Measurements from ENCODE around the gene TRABD.
"Not testable (repeated sequence)": the region's sequence is repeated elsewhere in the genome, so short reads cannot be mapped to it uniquely, and the experiment has no call there.

Gene TRABD, protein sequence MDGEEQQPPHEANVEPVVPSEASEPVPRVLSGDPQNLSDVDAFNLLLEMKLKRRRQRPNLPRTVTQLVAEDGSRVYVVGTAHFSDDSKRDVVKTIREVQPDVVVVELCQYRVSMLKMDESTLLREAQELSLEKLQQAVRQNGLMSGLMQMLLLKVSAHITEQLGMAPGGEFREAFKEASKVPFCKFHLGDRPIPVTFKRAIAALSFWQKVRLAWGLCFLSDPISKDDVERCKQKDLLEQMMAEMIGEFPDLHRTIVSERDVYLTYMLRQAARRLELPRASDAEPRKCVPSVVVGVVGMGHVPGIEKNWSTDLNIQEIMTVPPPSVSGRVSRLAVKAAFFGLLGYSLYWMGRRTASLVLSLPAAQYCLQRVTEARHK

DNA sequence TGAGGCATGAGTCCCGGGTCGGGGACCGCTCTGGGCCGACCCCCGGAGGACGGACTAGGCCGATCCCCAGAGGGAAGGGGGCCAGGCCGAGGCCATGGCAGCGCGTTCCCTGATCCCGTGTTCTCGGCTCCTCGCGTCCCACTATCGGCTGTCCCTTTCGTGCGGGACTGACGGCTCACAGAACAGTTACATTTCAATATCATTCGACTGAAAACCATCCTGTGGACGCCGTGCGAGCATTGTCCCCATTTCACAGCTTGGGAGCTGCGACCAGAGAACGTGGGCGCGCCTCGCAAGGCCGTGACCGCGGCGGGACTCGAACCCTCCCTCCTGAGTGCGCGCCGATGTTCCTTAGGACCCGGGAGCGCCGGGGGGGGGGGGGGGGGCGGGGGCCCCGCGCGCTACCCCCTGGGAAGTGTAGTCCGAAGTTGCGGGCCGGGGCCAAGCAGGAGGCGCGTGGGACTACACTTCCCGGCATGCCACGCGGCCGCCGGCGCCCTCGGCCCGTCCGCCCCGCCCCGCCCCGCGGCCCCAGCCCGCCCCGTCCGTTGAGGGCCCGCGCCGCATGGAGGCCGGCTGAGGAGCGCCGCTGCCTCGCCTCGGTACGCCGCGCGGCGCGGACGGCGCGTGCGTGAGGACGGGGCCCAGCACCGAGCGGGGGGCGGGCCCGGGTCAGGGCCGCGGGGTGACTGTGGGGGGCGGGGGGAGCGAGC is at the start of gene TRABD:
TRABD (plus strand) TSS at position 539 of the 713 bp plus-strand sequence. CDS start 7,148 bp downstream, outside the sequence.
- peak; percentile 74 for DNase-seq (ENCODE audit: low read depth)

GRCh38 chr22:50136581-50137015 is 49.1 kb upstream of the TRABD start:
- no peak for DNase-seq (ENCODE audit: low read depth)

DNA sequence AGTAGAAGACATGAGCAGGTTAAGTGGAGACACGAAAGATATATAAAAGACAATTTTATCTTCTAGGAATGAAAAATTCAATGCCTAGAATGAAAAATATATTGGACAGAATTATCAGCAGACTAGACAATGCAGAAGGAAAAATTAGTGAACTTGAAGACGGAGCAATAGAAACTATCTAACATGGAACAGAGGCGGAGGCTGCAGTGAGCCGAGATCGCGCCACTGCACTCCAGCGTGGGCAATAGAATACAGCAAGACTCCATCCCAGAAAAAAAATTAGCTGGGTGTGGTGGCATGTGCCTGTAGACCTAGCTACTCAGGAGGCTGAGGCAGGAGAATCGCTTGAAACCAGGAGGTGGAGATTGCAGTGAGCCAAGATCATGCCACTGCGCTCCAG is 48.4 kb upstream of the TRABD start:
- DNase-seq (ENCODE audit: low read depth) = not testable (repeated sequence)

DNA sequence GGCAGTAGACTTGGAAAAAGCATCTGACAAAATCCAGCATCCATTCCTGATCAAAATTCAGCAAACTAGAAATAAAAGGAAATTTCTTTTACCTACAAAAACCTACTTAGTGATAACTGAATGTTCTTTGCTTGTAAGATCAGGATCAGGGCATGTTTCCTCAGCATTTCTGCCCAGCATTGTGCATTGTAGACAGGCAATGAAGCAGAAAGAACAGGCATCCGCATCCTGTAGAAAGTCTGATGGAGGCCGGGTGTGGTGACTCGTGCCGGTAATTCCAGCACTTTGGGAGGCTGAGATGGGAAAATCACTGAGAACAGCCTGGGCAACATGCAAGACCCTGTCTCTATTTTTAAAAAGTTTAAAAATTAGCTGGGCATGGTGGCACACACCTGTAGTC is 47.7 kb upstream of the TRABD start:
- DNase-seq (ENCODE audit: low read depth) = no peak

- no peak for DNase-seq (ENCODE audit: low read depth)
These were observed 46.7 kb upstream of the TRABD start for GRCh38 chr22:50138988-50139387.

- DNase-seq (ENCODE audit: low read depth) = no peak
These were observed 45.8 kb upstream of the TRABD start for GRCh38 chr22:50139843-50140415.

DNA sequence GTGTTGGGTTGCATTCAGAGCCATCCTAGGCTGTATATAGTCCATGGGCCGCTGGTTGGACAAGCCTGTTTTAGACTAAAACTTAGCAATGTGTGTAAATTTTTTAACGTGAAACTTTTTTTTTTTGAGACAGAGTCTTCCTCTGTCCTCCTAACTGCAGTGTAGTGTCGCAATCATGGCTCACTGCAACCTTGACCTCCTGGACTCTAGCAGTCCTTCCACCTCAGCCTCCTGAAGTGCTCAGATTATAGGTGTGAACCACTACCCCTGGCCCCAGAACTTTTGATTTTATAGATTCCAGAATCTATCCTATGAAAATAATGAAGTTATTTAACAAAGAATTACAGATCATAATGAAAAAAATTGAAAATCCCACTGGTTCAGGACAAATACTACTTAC is 45.1 kb upstream of the TRABD start:
- no peak for DNase-seq (ENCODE audit: low read depth)

DNA sequence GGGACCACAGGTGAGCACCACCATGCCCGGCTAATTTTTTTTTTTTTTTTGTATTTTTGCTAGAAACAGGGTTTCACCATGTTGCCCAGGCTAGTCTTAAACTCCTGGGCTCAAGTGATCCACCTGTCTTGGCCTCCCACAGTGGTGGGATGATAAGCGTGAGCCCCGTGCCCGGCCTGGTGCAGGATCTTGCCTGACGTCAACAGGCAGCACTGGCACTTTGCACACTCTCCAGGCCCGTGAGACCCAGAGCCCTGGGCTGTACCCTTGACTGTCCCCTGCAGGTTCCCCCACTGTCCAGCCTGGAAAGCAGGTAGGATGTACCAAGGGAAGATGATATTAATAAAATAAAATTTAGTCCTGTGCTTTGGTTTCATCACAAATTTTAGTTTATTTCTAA is 44.3 kb upstream of the TRABD start:
- no peak for DNase-seq (ENCODE audit: low read depth)

- DNase-seq (ENCODE audit: low read depth) = no peak
These were observed 43.8 kb upstream of the TRABD start for GRCh38 chr22:50141891-50142363.

GRCh38 chr22:50143096-50143495 is 42.6 kb upstream of the TRABD start:
- no peak for DNase-seq (ENCODE audit: low read depth)

GRCh38 chr22:50144005-50144614 is 41.6 kb upstream of the TRABD start:
- DNase-seq (ENCODE audit: low read depth) = no peak

- DNase-seq (ENCODE audit: low read depth) = no peak
These were observed 39.8 kb upstream of the TRABD start for GRCh38 chr22:50145721-50146438.

DNA sequence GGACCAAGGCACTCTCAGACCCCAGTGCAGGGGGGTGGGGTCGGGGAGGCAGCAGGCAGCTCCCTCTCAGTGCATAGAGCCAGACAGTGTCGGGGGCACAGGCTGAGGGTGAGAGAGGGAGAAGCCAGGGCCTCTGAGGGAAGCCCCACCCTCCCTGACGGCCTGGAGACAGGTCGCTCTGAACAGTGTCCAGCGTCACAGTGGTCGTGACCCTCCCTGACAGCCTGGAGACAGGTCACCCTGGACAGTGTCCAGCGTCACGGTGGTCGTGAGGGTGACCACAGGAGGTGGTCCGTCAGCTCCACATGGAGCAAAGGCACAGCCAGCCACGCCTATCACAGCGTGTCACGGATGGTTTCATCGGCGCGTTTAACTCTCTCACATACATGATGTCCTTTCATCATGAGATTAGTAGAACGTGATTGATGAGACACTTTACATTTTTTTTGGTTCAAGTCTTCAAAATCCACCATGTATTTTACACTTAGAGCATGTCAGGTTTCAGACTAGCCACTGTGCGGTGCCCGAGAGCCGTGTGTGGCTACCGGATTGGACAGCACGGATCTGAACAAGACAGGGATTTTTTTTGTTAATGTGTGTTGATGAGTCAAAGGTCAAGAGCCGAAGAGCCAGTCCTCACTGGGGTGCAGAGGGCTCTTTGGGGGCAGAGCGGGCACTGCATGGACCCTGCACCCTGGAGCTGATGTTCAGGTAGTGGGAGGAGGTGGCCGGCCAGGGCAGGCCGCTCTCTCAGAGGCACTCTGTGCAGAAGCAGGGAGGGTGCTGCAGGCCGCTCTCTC is 39.1 kb upstream of the TRABD start:
- no peak for DNase-seq (ENCODE audit: low read depth)

GRCh38 chr22:50147258-50148165 is 38.2 kb upstream of the TRABD start:
- not testable (repeated sequence) for DNase-seq (ENCODE audit: low read depth)

DNA sequence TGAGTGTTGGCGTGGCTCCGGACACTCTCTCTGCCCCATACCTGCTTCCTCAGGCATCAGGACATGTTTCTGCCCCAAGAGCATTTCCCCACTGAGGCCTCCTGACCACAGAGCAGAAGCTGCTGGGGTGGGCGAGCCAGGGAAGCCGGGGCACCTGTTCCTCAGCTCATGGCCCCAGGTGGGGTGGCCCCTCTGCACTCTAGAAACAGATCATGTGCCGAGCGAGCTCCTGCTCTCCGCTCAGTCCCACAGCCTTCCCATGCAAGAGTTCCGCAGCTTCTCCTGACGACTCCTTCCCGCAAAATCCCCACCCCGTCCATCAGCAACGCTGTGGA is 37.6 kb upstream of the TRABD start:
- DNase-seq (ENCODE audit: low read depth) = no peak

DNA sequence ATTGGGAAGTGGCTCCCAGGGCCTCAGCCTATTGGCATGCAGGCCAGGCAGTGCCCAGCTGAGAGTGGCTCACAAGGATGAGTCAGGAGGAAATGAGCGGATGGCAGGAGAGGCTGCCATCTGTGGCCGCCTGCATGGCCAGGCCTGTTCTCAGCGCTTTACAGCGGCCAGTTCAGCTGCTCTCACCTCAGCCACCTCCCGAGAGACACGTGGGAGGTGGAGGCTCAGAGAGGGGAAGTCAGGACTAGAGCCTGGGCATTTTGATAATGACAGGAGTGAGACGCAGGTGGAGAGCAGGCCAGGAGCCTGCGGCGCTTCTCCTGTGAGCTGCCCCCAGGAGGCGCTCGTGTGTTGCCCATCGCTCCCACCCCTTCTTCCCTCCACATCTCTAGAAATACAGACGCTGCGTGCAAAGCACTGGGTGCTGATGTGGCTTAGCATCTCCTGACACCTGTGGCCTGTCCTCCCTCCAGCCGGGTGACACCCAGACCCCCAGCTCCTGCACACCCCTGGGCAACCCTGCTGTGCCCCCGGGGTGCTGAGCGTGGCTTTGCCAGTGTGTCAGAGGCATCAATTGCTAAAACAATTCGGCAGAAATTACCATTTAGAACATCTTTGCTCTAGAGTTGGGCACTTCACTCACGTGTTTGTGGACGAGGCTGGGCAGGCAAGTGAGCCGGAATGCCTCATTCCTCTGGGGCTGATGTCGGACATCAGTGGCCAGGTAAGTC is 36.6 kb upstream of the TRABD start:
- DNase-seq (ENCODE audit: low read depth) = peak; percentile 34

DNA sequence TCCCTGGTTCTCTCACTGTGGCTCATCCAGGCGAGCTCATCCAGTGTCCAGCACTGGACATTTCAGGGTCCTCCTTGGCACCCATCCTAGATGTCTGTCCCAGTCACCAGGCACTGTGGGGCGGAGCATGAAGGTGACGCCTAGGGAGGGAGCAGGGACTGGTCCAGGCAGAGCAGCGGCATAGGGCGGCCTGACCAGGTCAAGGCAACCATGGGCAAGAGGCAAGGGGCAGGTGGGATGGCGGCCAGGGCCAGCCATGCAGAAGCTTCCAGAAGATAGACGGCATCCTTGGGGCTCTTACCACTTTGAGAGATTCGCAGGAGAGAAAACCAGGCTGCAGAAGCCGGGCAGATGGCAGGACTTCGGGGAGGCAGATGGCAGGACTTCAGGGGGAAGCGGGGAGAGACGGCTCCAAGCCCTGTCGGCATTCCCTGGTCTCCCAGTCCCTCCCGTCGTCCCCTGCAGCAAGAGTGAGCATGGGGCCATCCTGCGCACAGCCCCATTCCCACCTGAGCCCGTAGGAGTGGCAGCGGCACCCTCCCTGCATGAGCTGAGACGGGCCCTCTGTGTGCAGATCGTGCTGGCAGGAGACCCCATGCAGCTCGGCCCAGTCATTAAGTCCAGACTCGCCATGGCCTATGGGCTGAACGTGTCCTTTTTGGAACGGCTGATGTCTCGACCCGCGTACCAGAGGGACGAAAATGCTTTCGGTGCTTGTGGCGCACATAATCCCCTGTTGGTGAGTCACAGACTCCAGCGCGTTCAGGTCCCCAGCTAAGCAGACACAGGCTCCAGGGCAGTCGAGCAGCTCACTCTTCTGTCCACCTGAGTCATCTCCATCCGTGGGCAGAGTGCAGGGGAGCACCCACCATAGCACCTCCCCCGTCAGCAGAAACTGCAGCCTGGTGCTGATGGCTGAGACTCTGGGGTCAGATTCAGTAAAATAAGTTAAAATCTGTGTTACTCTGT is 35.3 kb upstream of the TRABD start:
- no peak for DNase-seq (ENCODE audit: low read depth)
